Lower leg skin (tissue), 3 donors: Measurements from ENCODE around the gene RPS26.
"Not testable (repeated sequence)": the region's sequence is repeated elsewhere in the genome, so short reads cannot be mapped to it uniquely, and the experiment has no call there.

Experiments used
- POLR2A ChIP-seq, 2 donors: fragments of 450-650 bp; IDR thresholded peaks; one replicate each; pipeline ENCODE4 v1.6.1; 2016 to 2017; ENCODE audit warnings: antibody characterized with exemption in 2 of 2, mild to moderate bottlenecking in 1 of 2, moderate library complexity in 1 of 2
- TF ChIP-seq, protein P1 (sequence below), 3 donors: fragments of 450-650 bp; IDR thresholded peaks; one replicate each; pipeline ENCODE4 v1.5.1; 2016; ENCODE audit warnings: antibody characterized with exemption in 3 of 3, mild to moderate bottlenecking in 3 of 3, moderate library complexity in 2 of 3

DNA sequence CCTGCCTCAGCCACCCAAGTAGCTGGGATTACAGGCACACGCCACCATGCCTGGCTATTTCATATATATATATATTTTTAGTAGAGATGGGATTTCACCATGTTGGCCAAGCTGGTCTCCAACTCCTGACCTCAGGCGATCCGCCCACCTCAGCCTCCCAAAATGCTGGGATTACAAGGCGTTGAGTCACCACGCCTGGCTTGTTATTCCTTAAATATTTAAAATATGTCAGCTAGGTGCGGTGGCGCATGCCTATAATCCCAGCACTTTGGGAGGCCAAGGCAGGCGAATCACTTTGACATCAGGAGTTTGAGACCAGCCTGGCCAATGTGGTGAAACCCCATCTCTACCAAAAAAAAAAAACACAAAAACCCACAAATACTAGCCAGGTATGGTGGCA lies 18.2 kb downstream of the RPS26 start:
- TF ChIP-seq POLR2A (IDR thresholded peaks at IDR 0.05) = not testable (repeated sequence)
- TF ChIP-seq, protein P1, sequence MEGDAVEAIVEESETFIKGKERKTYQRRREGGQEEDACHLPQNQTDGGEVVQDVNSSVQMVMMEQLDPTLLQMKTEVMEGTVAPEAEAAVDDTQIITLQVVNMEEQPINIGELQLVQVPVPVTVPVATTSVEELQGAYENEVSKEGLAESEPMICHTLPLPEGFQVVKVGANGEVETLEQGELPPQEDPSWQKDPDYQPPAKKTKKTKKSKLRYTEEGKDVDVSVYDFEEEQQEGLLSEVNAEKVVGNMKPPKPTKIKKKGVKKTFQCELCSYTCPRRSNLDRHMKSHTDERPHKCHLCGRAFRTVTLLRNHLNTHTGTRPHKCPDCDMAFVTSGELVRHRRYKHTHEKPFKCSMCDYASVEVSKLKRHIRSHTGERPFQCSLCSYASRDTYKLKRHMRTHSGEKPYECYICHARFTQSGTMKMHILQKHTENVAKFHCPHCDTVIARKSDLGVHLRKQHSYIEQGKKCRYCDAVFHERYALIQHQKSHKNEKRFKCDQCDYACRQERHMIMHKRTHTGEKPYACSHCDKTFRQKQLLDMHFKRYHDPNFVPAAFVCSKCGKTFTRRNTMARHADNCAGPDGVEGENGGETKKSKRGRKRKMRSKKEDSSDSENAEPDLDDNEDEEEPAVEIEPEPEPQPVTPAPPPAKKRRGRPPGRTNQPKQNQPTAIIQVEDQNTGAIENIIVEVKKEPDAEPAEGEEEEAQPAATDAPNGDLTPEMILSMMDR (IDR thresholded peaks at IDR 0.05) = not testable (repeated sequence)
